ENCODE data around the gene NRG2.

Gene NRG2

DNA sequence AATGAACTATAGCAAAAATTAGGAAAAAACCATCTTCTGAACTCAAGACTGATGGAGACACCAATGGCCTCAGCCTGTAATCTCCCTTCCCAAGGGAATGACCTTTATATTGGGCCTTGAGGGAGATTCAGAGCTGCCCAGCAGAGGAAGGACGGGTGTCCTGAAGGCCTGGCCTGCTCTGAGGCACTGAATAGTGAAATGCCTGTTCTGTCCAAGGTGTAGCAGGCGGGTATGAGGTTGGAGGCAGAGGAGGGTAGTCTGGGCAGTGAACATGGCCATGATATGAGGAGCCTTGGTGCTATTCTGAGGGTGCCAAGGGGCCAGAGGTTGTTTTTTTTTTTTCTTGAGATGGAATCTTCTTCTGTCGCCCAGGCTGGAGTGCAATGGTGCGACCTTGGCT lies 222.5 kb downstream of the NRG2 start:
- DNase-seq (ENCODE audit: low read depth in 1 of 2, low spot score in 1 of 2): no peak
- Histone ChIP-seq H3K4me3 (replicated peaks; ENCODE audit: insufficient read depth, low read length) (no peak overlapping the region), H3K27ac (replicated peaks) (no peak overlapping the region), H3K27me3 (ENCODE audit: insufficient read depth, poor library complexity, severe bottlenecking) (no peaks in the 10 kb centered on the region)
- TF ChIP-seq CTCF (IDR thresholded peaks at IDR 0.05; ENCODE audit: insufficient read depth, low read length) (no peak), POLR2AphosphoS5 (IDR thresholded peaks at IDR 0.05; ENCODE audit: low read depth) (no peak)

DNA sequence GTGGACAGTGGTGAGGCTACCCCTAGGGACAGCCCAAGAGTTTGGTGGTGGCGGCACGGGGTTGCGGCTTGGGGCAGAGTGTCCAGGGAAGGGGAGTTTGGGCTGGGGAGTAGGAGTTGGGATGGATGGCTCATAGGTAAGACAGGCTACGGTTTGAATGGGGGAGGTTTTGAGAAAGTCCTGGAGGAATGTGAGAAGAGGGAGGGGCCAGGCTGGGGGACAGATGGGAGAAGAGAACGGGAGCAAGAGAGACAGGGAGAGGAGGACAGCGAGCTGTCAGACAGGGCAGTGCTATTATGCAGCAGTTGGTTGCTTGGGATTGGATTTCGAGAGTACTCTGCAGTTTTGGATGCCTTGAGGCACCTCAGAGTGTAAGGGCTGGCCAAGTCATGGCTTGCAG lies 223.0 kb downstream of the NRG2 start:
- Histone ChIP-seq H3K4me3 (replicated peaks; ENCODE audit: insufficient read depth, low read length) (no peak overlapping the region), H3K27me3 (ENCODE audit: insufficient read depth, poor library complexity, severe bottlenecking) (no peaks in the 10 kb centered on the region), H3K27ac (replicated peaks) (no peak overlapping the region)
- TF ChIP-seq GABPA (IDR thresholded peaks at IDR 0.05; ENCODE audit: low read depth): no peak
- no peak for TF ChIP-seq CTCF (IDR thresholded peaks at IDR 0.05; ENCODE audit: insufficient read depth, low read length)
- no peak for TF ChIP-seq REST (IDR thresholded peaks at IDR 0.05; ENCODE audit: insufficient replicate concordance, low read depth)
- TF ChIP-seq POLR2AphosphoS5 (IDR thresholded peaks at IDR 0.05; ENCODE audit: low read depth): no peak
- TF ChIP-seq SPI1 (IDR thresholded peaks at IDR 0.05; ENCODE audit: borderline replicate concordance, low read depth): no peak
- DNase-seq (ENCODE audit: low read depth in 1 of 2, low spot score in 1 of 2): no peak

GRCh38 chr5:139817970-139818369 lies 225.1 kb downstream of the NRG2 start:
- H3K4me3 ChIP-seq (replicated peaks; ENCODE audit: insufficient read depth, low read length): no peak overlapping the region
- no peak for DNase-seq (ENCODE audit: low read depth in 1 of 2, low spot score in 1 of 2)
- H3K27ac ChIP-seq (replicated peaks): no peak overlapping the region
- TF ChIP-seq REST (IDR thresholded peaks at IDR 0.05; ENCODE audit: insufficient replicate concordance, low read depth) (no peak), SPI1 (IDR thresholded peaks at IDR 0.05; ENCODE audit: borderline replicate concordance, low read depth) (no peak), CTCF (IDR thresholded peaks at IDR 0.05; ENCODE audit: insufficient read depth, low read length) (no peak)
- no peaks in the 10 kb centered on the region for H3K27me3 ChIP-seq (ENCODE audit: insufficient read depth, poor library complexity, severe bottlenecking)

DNA sequence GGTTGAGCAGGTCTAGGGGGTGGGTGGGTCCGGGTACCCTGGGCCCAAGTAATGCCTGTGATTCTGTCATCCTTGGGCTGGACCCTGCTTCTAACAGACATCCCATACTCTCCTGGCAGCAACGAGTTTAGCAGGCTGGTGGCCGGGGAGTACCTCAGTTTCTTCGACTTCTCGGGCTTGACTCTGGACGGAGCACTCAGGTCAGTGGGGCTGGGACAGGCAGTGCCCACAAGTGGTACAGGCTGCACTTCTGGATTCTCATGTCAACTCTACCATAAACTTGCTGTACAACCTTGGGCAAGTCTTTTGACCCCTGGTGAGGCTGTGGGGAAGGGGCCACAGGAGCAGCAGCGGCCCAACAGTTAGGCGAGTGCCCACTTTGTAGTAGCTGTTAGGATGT lies 225.7 kb downstream of the NRG2 start:
- TF ChIP-seq SPI1 (IDR thresholded peaks at IDR 0.05; ENCODE audit: borderline replicate concordance, low read depth) (no peak), POLR2AphosphoS5 (IDR thresholded peaks at IDR 0.05; ENCODE audit: low read depth) (no peak), GABPA (IDR thresholded peaks at IDR 0.05; ENCODE audit: low read depth) (no peak), REST (IDR thresholded peaks at IDR 0.05; ENCODE audit: insufficient replicate concordance, low read depth) (no peak), CTCF (IDR thresholded peaks at IDR 0.05; ENCODE audit: insufficient read depth, low read length) (no peak)
- no peak for DNase-seq (ENCODE audit: low read depth in 1 of 2, low spot score in 1 of 2)
- no peak overlapping the region for H3K4me3 ChIP-seq (replicated peaks; ENCODE audit: insufficient read depth, low read length)
- no peak overlapping the region for H3K27ac ChIP-seq (replicated peaks)
- H3K27me3 ChIP-seq (ENCODE audit: insufficient read depth, poor library complexity, severe bottlenecking): no peaks in the 10 kb centered on the region

Data from HL-60 (cell line).